Activated CD4-positive, CD25-positive, alpha-beta regulatory T cell treated with anti-CD3 and anti-CD28 coated beads, Interleukin-2, amount 50 U/mL, for 24 hours (primary cell): ENCODE results near the gene TMCO4.

Experiments used
- ATAC-seq, 2 donors: fragments of 150-1000 bp; cut with Tn5 transposase; one replicate each; pipeline ENCODE4 v1.10.0; 2021; ENCODE audit warnings: mild to moderate bottlenecking in 1 of 2, moderate library complexity in 1 of 2

Gene TMCO4

DNA sequence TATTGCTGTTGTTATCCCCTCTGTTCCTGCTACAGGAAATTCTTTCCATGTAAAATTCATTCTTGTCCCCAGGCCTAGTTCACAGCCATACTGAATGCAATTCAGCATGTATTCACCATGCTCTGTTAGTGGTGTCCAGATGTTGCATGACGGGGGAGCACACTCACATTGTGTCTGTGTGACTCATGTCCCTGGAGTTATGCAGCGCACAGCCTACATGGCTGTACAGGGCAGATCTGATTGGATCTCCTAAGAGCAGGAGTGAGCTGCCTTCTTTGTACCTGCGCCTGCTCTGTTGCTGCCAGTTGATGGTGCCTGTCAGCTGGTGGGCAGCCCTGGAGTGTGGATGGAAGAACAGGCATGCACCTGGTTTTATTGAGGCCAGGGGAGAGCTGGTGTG, 117.5 kb downstream of the TMCO4 start:
- ATAC-seq: no peak

GRCh38 chr1:19680644-19681043, 119.1 kb downstream of the TMCO4 start:
- no peak for ATAC-seq

- no peak for ATAC-seq
Observed at GRCh38 chr1:19679691-19680090, 120.0 kb downstream of the TMCO4 start.

DNA sequence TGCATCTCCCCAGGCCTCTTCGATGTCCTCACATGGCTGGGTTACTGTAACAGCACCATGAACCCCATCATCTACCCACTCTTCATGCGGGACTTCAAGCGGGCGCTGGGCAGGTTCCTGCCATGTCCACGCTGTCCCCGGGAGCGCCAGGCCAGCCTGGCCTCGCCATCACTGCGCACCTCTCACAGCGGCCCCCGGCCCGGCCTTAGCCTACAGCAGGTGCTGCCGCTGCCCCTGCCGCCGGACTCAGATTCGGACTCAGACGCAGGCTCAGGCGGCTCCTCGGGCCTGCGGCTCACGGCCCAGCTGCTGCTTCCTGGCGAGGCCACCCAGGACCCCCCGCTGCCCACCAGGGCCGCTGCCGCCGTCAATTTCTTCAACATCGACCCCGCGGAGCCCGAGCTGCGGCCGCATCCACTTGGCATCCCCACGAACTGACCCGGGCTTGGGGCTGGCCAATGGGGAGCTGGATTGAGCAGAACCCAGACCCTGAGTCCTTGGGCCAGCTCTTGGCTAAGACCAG, 120.7 kb downstream of the TMCO4 start:
- no peak for ATAC-seq

- no peak for ATAC-seq
Observed at GRCh38 chr1:19678493-19678892, 121.2 kb downstream of the TMCO4 start.

DNA sequence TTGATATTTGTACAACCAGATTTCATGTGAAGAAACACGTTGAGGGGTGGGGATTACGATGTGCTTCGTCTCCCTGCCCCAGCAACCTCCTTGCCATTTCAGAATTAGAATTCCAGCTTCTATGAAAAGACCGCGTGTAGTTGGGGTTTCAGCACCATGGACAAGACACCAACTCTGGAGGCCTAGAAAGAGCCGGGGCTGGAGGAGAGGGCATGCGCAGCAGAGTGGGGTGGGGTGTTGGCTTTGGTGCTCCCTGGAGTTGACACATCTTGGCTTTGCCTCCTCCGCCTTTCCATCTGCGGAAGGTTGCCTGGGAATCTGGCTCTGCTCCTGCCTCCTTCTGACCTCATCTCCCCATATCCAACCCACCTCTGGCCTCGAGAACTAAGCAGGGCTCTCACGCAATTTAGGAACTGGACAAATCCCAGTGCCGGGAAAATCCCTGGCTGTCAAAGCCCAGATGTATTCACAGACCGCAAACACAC, 123.2 kb downstream of the TMCO4 start:
- ATAC-seq: no peak

DNA sequence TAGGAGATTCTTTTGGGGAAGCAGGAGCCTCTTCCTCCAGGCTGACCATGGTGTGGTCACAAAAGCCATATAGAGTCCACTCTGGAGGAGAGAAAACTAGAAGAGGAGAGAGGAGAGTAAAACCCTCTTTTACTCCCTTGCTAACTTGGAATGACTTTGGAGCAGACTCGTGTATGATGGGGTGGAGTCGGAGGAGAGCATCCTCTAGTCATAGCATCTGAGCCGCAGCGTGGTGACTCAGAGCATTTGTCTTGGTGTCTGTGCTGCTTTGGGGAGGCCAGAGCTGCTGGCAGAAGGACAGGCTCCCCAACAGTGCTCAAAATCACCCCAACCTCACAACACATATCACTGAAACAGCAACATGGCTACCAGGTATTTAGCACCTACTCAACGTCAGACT, 123.9 kb downstream of the TMCO4 start:
- no peak for ATAC-seq

DNA sequence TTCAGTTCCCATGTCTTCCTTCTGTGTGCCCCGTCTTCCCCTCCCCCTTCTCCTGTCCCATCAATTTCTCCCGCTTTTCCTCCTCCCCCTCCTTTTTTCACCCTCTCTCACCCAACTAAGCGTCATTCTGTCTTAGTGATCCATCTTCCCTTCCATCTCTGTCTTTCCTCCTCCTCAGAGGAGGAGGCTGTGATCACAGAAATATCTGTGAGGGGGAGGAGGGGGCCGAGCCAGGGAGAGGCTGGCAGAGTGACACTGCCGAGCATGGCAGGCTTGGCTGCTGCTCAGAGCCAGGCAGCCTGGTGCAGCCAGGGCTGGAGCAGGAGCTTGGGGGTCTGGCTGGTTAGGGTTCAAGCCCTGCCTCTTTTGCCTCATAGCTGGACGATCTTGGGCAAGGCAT, 127.5 kb downstream of the TMCO4 start:
- no peak for ATAC-seq

DNA sequence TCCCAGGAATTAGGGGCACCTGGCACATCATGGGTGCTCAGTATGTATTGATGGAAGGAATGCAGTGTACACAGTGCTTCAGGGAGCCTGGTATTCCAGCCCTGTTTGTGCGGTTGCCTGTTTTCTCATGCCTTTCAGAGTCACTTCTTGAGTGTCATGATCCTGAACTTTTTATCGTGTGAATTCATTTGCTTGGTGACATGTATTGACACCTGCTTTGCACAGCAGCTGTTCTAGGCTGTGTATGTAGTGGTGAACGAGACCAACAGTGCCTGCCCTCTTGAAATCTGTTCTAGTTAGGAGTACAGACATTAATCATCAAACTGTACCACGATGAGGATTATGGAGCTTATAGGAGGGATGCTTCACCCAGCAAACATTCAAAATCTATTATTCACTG, 128.9 kb downstream of the TMCO4 start:
- no peak for ATAC-seq

- no peak for ATAC-seq
Observed at GRCh38 chr1:19668888-19669287, 130.8 kb downstream of the TMCO4 start.

DNA sequence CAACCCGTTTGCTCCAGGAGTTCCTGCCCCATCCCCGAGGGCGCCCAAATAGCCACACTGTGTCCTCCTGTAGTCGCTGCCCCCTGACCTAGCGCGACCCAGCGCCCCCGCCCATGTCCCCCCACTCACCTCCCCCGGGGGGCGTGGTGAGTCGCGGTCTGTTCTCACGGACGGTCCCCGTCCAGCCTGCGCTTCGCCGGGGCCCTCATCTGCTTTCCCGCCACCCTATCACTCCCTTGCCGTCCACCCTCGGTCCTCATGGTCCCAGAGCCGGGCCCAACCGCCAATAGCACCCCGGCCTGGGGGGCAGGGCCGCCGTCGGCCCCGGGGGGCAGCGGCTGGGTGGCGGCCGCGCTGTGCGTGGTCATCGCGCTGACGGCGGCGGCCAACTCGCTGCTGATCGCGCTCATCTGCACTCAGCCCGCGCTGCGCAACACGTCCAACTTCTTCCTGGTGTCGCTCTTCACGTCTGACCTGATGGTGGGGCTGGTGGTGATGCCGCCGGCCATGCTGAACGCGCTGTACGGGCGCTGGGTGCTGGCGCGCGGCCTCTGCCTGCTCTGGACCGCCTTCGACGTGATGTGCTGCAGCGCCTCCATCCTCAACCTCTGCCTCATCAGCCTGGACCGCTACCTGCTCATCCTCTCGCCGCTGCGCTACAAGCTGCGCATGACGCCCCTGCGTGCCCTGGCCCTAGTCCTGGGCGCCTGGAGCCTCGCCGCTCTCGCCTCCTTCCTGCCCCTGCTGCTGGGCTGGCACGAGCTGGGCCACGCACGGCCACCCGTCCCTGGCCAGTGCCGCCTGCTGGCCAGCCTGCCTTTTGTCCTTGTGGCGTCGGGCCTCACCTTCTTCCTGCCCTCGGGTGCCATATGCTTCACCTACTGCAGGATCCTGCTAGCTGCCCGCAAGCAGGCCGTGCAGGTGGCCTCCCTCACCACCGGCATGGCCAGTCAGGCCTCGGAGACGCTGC, 133.9 kb downstream of the TMCO4 start:
- ATAC-seq: no peak

DNA sequence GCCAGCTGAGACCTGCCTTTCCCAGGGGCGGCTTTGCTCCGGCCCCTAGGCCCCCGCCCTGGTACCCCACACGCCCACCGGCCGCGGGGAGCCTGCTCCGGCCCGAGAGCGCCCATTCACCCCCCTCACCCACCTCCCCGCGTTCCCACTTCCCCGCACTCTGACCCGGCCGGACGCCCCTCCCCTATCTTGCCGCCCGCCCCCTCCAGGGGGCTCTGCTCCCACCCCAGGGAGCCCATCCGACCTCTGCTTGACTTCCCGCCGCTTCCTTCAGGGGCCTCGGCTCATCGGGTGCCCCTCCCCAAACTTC, 134.6 kb downstream of the TMCO4 start:
- ATAC-seq: no peak

GRCh38 chr1:19664453-19665185, 135.1 kb downstream of the TMCO4 start, which contains the start of gene HTR6:
HTR6 (plus strand) TSS chr1:19664875; CDS start chr1:19665754, 879 bp downstream.
- ATAC-seq: peak; percentile 61 to 65

DNA sequence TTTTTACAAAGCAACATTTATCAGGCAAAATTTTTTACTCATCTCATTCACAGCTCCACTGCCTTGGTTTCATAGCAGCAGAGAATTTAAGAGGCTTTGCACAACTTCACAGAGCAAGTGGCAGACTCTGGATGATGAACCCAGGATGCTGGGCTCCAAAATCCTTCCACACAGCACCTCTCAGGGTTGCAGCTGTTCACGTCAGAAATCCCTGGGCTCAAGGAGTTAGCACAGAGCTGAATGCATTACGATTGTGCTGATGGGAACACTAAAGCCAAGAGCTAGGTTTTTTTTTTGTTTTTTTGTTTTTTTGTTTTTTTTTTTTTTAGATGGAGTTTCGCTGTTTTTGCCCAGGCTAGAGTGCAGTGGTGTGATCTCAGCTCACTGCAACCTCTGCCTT, 137.4 kb downstream of the TMCO4 start:
- no peak for ATAC-seq

DNA sequence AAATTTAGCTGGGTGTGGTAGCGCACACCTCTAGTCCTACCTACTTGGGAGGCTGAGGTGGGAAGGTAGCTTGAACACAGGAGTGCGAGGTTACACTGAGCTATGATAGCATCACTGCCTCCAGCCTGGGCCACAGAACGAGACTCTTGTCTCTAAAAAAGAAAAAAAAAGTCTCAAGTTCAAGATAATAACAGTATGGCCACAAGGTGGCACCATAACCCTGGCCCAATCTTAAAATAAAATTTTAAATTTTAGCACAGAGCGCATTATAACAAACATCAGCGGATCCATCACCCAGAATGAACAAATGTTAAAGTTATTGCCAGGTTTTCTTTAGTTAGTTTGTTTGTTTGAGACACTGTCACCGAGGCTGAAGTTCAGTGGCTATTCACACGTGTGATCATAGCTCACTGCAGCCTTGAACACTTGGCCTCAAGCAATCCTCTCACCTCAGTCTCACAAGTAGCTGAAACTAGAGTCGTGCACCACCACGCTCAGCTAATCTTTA, 137.9 kb downstream of the TMCO4 start:
- no peak for ATAC-seq

- no peak for ATAC-seq
Observed at GRCh38 chr1:19658186-19658585, 141.5 kb downstream of the TMCO4 start.

- ATAC-seq: no peak
Observed at GRCh38 chr1:19657511-19657910, 142.2 kb downstream of the TMCO4 start.

DNA sequence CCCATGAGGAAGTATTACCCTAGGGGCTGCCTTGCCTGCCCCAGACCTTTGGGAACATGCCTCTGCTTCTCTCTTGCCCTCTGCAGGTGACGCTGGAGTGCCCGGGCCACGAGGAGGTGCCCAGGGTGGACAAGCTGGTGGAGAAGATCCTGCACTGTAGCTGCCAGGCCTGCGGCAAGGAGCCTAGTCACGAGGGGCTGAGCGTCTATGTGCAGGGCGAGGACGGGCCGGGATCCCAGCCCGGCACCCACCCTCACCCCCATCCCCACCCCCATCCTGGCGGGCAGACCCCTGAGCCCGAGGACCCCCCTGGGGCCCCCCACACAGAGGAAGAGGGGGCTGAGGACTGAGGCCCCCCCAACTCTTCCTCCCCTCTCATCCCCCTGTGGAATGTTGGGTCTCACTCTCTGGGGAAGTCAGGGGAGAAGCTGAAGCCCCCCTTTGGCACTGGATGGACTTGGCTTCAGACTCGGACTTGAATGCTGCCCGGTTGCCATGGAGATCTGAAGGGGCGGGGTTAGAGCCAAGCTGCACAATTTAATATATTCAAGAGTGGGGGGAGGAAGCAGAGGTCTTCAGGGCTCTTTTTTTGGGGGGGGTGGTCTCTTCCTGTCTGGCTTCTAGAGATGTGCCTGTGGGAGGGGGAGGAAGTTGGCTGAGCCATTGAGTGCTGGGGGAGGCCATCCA, 142.8 kb downstream of the TMCO4 start:
- ATAC-seq: no peak

- no peak for ATAC-seq
Observed at GRCh38 chr1:19656134-19656779, 143.5 kb downstream of the TMCO4 start.

- ATAC-seq: no peak
Observed at GRCh38 chr1:19655718-19656080, 144.0 kb downstream of the TMCO4 start.

GRCh38 chr1:19654886-19655717, 144.6 kb downstream of the TMCO4 start:
- no peak for ATAC-seq
